Thyroid gland (tissue), 4 donors: Measurements from ENCODE around the gene C10orf90. TPM values are rescaled to one million over a fixed set of nuclear protein-coding genes. Genes with fewer than 3 reads are reported as not detected.

Experiments
- DNase-seq, 2 donors: peaks; one replicate each; pipeline ENCODE4 v3.0.0-alpha.2; 2019
- H3K27ac ChIP-seq, 3 donors: fragments of 200-600 bp; sonication (generic); 1 replicate in 2 of 3; 2 replicates in 1 of 3; pipeline ENCODE4 v1.5.1; 2016 to 2019; ENCODE audit warnings: mild to moderate bottlenecking in 1 of 3, moderate library complexity in 1 of 3
- H3K27me3 ChIP-seq: fragments of 200-600 bp; sonication (generic); one replicate; pipeline ENCODE4 v1.5.1; 2019
- H3K36me3 ChIP-seq, 2 donors: fragments of 200-600 bp; sonication (generic); one replicate each; pipeline ENCODE4 v1.5.1; 2016 to 2019
- H3K4me1 ChIP-seq, 2 donors: fragments of 200-600 bp; sonication (generic); one replicate each; pipeline ENCODE4 v1.5.1; 2017 to 2019
- H3K4me3 ChIP-seq, 3 donors: fragments of 200-600 bp; sonication (generic); replicated peaks in 1 of 3; 1 replicate in 2 of 3; 2 replicates in 1 of 3; pipeline ENCODE4 v1.5.1; 2016; ENCODE audit warnings: mild to moderate bottlenecking in 1 of 3
- H3K9me3 ChIP-seq: fragments of 200-600 bp; sonication (generic); one replicate; pipeline ENCODE4 v1.5.1; 2017
- POLR2A ChIP-seq, 2 donors: fragments of 450-650 bp; IDR thresholded peaks; one replicate each; pipeline ENCODE4 v1.6.1; 2017; ENCODE audit warnings: antibody characterized with exemption in 2 of 2, mild to moderate bottlenecking in 2 of 2, moderate library complexity in 1 of 2
- WGBS, 2 donors: methylation state at CpG; one replicate each; pipeline ENCODE4 v1.1.5; 2017; 5-methylcytosine and 5-hydroxymethylcytosine counted together
- intact Hi-C: fragments of 100-400 bp; cut with DNase I; formaldehyde crosslinking; loops from one replicate; pipeline ENCODE4 v1.15.1; 2023
- total RNA-seq, 4 donors: library from RNA; depleted of rRNA; stranded (reverse); fragments of >200 nt; gene quantifications; one replicate each; pipeline ENCODE4 v1.2.3, GENCODE V29; 2016
- TF ChIP-seq, protein P1 (sequence below), 6 experiments: fragments of 200-600 bp in 3 of 6; fragments of 450-650 bp in 3 of 6; sonication (generic) in 3 of 6; IDR thresholded peaks; one replicate each; pipeline ENCODE4 v1.5.1; 2016 to 2019; ENCODE audit warnings: antibody characterized with exemption in 6 of 6, mild to moderate bottlenecking in 2 of 6, inconsistent platforms in 1 of 6, moderate library complexity in 1 of 6

C10orf90 gene
- total RNA-seq, 4 donors from 2014 or later, result 0.45 to 5.1 (median 2.0) TPM

DNA sequence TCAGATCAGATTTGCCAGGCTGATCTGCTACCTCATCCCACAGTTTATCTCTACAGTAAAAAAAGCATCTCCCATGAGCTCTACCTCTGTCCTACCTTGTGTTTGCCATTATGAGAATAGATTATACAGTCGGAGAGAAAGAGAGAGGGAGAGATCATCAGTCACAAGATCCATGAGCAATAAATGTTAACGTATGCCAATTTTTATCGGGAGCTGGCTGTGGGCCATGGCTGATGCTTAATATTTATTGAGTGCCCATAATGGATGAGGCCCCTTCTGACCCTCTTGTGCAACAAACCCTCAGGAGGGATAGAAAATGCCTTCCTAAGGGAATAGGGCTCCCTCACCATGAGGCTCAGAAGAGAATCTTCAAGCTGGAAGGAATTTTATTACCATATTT, 52.8 kb downstream of the C10orf90 start:
- intact Hi-C loops, result no loop called here
- H3K4me3 ChIP-seq, result no peak overlapping the region
- no peak overlapping the region for H3K27ac ChIP-seq
- 74% methylated on average over 3 of the region's 3 CpGs for WGBS, 2 donors
- H3K27me3 ChIP-seq, result no peaks in the 10 kb centered on the region
- no peak for DNase-seq
- no peaks in the 10 kb centered on the region for H3K4me1 ChIP-seq
- H3K9me3 ChIP-seq, result no peaks in the 10 kb centered on the region
- TF ChIP-seq, protein P1, sequence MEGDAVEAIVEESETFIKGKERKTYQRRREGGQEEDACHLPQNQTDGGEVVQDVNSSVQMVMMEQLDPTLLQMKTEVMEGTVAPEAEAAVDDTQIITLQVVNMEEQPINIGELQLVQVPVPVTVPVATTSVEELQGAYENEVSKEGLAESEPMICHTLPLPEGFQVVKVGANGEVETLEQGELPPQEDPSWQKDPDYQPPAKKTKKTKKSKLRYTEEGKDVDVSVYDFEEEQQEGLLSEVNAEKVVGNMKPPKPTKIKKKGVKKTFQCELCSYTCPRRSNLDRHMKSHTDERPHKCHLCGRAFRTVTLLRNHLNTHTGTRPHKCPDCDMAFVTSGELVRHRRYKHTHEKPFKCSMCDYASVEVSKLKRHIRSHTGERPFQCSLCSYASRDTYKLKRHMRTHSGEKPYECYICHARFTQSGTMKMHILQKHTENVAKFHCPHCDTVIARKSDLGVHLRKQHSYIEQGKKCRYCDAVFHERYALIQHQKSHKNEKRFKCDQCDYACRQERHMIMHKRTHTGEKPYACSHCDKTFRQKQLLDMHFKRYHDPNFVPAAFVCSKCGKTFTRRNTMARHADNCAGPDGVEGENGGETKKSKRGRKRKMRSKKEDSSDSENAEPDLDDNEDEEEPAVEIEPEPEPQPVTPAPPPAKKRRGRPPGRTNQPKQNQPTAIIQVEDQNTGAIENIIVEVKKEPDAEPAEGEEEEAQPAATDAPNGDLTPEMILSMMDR (IDR thresholded peaks at IDR 0.05), result no peak
- TF ChIP-seq POLR2A (IDR thresholded peaks at IDR 0.05), result no peak
- H3K36me3 ChIP-seq, result no peaks in the 10 kb centered on the region

GRCh38 chr10:126617208-126617607, 53.3 kb downstream of the C10orf90 start:
- H3K27me3 ChIP-seq, result no peaks in the 10 kb centered on the region
- WGBS, 2 donors, result 83 to 100% methylated on average over 1 of the region's 1 CpG
- TF ChIP-seq, protein P1 (IDR thresholded peaks at IDR 0.05), result no peak
- no peak for TF ChIP-seq POLR2A (IDR thresholded peaks at IDR 0.05)
- no peaks in the 10 kb centered on the region for H3K36me3 ChIP-seq
- intact Hi-C loops, result no loop called here
- H3K4me3 ChIP-seq, result no peak overlapping the region
- H3K27ac ChIP-seq, result no peak overlapping the region
- H3K9me3 ChIP-seq, result no peaks in the 10 kb centered on the region
- no peaks in the 10 kb centered on the region for H3K4me1 ChIP-seq
- DNase-seq, result no peak

GRCh38 chr10:126616737-126617136, 53.8 kb downstream of the C10orf90 start:
- H3K36me3 ChIP-seq, result no peaks in the 10 kb centered on the region
- intact Hi-C loops, result no loop called here

DNA sequence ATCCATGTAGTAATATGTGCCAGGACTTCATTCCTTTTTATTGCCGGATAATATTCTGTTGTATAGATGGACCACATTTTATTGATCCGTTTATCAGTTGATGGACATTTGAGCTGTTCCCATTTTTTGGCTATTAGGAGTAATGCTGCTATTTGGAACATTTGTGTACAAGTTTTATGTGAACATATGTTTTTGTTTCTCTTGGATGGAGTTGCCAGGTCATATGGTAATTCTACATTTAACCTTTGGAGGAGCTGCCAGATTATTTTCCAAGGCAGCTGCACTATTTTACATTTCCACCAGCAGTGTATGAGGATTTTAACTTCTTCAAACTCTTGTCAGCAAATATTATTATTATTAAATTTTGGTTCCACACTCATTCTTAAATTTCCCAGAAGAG, 59.2 kb downstream of the C10orf90 start:
- no peaks in the 10 kb centered on the region for H3K27me3 ChIP-seq
- 91 to 94% methylated on average over 2 of the region's 2 CpGs for WGBS, 2 donors

More at GRCh38 chr10:126616737-126617136, 53.8 kb downstream of the C10orf90 start:
- DNase-seq, result no peak
- H3K4me3 ChIP-seq, result no peak overlapping the region
- no peaks in the 10 kb centered on the region for H3K9me3 ChIP-seq
- H3K27ac ChIP-seq, result no peak overlapping the region
- no peak for TF ChIP-seq POLR2A (IDR thresholded peaks at IDR 0.05)
- TF ChIP-seq, protein P1 (IDR thresholded peaks at IDR 0.05), result no peak
- H3K27me3 ChIP-seq, result no peaks in the 10 kb centered on the region
- H3K4me1 ChIP-seq, result no peaks in the 10 kb centered on the region
- WGBS, 2 donors, result 52 to 67% methylated on average over 3 of the region's 3 CpGs

DNA sequence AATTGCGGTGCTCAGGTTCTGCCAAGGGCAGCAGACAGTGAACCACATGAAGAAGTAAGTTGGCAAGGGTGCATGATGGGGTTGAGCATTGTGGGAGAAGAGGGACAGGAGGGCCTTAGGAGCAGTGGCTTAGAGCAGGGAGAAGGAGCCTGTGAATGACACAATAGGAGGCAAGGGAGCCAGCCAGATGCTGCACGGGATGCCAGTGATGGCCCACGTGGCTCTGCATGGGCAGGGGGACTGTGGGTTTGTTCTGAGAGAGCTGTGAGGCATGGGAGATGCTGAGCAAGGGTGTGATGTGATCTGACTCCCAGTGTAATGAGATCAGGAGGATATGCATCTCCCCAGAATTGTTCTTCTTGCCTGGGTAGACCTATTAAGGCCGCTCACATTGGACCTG, 60.9 kb downstream of the C10orf90 start:
- Histone ChIP-seq H3K27me3 (no peaks in the 10 kb centered on the region), H3K4me3 (no peak overlapping the region), H3K27ac (no peak overlapping the region), H3K4me1 (no peaks in the 10 kb centered on the region), H3K36me3 (no peaks in the 10 kb centered on the region), H3K9me3 (no peaks in the 10 kb centered on the region)
- intact Hi-C loops, result no loop called here
- TF ChIP-seq POLR2A (IDR thresholded peaks at IDR 0.05), result no peak
- TF ChIP-seq, protein P1 (IDR thresholded peaks at IDR 0.05), result no peak
- 59 to 85% methylated on average over 3 to 4 of the region's 4 CpGs for WGBS, 2 donors
- no peak for DNase-seq

More for the DNA sequence above, 59.2 kb downstream of the C10orf90 start:
- TF ChIP-seq POLR2A (IDR thresholded peaks at IDR 0.05), result no peak
- TF ChIP-seq, protein P1 (IDR thresholded peaks at IDR 0.05), result no peak
- H3K4me3 ChIP-seq, result no peak overlapping the region
- H3K4me1 ChIP-seq, result no peaks in the 10 kb centered on the region
- no peaks in the 10 kb centered on the region for H3K9me3 ChIP-seq
- intact Hi-C loops, result no loop called here
- DNase-seq, result no peak
- no peak overlapping the region for H3K27ac ChIP-seq
- H3K36me3 ChIP-seq, result no peaks in the 10 kb centered on the region
